ENCODE data around the gene RNPEPL1. TPM values are rescaled to one million over a fixed set of nuclear protein-coding genes. Genes with fewer than 3 reads are reported as not detected.

Gene RNPEPL1
- total and polyA plus RNA-seq, 2 experiments from 2014 or later, result 46.3 to 57.2 TPM

DNA sequence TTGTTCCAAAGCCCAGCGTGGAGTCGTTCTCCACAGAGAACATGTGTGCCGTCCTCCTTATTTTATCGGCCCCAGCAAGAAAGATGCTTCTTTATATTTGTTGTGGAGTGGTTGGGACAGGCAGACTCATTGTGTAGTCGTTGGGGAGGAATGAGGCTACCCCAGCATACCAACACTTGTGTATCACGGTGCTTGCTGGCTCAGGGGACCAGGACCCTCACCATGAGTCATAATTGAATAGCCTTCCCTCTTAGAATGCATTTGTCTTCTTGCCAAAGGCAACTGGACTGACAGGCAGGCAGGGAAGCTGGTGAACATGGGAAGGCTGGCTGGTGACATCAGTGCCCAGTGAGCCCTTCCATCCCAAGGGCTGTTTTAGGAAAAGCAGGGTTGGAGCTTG is 22.9 kb downstream of the RNPEPL1 start:
- H3K79me2 ChIP-seq, result peaks cover 42% of the 10 kb centered on the region
- peaks cover 8% of the 10 kb centered on the region for H4K20me1 ChIP-seq (ENCODE audit: insufficient read depth, poor library complexity, severe bottlenecking)
- WGBS (ENCODE audit: low lambda C conversion rate, missing lambda C conversion rate), result 97% methylated on average over 6 of the region's 6 CpGs
- H3K9me3 ChIP-seq (ENCODE audit: low read depth), result no peaks in the 10 kb centered on the region
- peaks cover 10% of the 10 kb centered on the region for H3K4me1 ChIP-seq (ENCODE audit: insufficient read depth)
- no peaks in the 10 kb centered on the region for H3K27me3 ChIP-seq
- H2AFZ ChIP-seq, result no peak overlapping the region
- no peaks in the 10 kb centered on the region for H3K9me2 ChIP-seq (replicated peaks; ENCODE audit: insufficient read depth)
- TF ChIP-seq EZH2 (IDR thresholded peaks at IDR 0.05; ENCODE audit: borderline replicate concordance) (no peak), EZH2phosphoT487 (IDR thresholded peaks at IDR 0.05; ENCODE audit: low read depth, severe bottlenecking, unreplicated experiment) (no peak)
- TF ChIP-seq, protein P1, sequence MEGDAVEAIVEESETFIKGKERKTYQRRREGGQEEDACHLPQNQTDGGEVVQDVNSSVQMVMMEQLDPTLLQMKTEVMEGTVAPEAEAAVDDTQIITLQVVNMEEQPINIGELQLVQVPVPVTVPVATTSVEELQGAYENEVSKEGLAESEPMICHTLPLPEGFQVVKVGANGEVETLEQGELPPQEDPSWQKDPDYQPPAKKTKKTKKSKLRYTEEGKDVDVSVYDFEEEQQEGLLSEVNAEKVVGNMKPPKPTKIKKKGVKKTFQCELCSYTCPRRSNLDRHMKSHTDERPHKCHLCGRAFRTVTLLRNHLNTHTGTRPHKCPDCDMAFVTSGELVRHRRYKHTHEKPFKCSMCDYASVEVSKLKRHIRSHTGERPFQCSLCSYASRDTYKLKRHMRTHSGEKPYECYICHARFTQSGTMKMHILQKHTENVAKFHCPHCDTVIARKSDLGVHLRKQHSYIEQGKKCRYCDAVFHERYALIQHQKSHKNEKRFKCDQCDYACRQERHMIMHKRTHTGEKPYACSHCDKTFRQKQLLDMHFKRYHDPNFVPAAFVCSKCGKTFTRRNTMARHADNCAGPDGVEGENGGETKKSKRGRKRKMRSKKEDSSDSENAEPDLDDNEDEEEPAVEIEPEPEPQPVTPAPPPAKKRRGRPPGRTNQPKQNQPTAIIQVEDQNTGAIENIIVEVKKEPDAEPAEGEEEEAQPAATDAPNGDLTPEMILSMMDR (IDR thresholded peaks at IDR 0.05; ENCODE audit: poor library complexity), result no peak
- no peak overlapping the region for H3K27ac ChIP-seq
- H3K36me3 ChIP-seq (replicated peaks; ENCODE audit: insufficient read depth, low read depth), result no peaks in the 10 kb centered on the region
- H3K4me3 ChIP-seq, result no peak overlapping the region
- DNase-seq (ENCODE audit: low spot score), result no peak
- H3K4me2 ChIP-seq, result no peak overlapping the region

DNA sequence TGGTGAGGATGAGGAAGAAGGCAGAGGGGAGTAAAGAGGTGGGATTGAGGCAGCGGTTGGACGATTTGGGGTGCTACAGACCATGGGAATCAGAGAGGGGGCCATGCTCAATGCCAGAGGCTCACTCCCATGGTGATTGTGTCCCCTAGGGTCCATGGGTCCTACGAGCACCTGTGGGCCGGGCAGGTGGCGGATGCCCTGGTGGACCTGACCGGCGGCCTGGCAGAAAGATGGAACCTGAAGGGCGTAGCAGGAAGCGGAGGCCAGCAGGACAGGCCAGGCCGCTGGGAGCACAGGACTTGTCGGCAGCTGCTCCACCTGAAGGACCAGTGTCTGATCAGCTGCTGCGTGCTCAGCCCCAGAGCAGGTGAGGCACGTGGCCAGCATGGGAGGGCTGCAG is 23.5 kb downstream of the RNPEPL1 start:
- Histone ChIP-seq H3K4me1 (ENCODE audit: insufficient read depth) (peaks cover 10% of the 10 kb centered on the region), H3K79me2 (peaks cover 42% of the 10 kb centered on the region), H3K27ac (no peak overlapping the region), H3K4me3 (no peak overlapping the region), H3K27me3 (no peaks in the 10 kb centered on the region), H3K36me3 (replicated peaks; ENCODE audit: insufficient read depth, low read depth) (no peaks in the 10 kb centered on the region), H3K9me2 (replicated peaks; ENCODE audit: insufficient read depth) (no peaks in the 10 kb centered on the region), H4K20me1 (ENCODE audit: insufficient read depth, poor library complexity, severe bottlenecking) (peaks cover 8% of the 10 kb centered on the region), H3K4me2 (no peak overlapping the region), H2AFZ (no peak overlapping the region), H3K9me3 (ENCODE audit: low read depth) (no peaks in the 10 kb centered on the region)
- TF ChIP-seq EZH2phosphoT487 (IDR thresholded peaks at IDR 0.05; ENCODE audit: low read depth, severe bottlenecking, unreplicated experiment) (no peak), EZH2 (IDR thresholded peaks at IDR 0.05; ENCODE audit: borderline replicate concordance) (no peak)
- TF ChIP-seq, protein P1 (IDR thresholded peaks at IDR 0.05; ENCODE audit: poor library complexity), result no peak
- DNase-seq (ENCODE audit: low spot score), result no peak
- 98% methylated on average over 13 of the region's 13 CpGs for WGBS (ENCODE audit: low lambda C conversion rate, missing lambda C conversion rate)

DNA sequence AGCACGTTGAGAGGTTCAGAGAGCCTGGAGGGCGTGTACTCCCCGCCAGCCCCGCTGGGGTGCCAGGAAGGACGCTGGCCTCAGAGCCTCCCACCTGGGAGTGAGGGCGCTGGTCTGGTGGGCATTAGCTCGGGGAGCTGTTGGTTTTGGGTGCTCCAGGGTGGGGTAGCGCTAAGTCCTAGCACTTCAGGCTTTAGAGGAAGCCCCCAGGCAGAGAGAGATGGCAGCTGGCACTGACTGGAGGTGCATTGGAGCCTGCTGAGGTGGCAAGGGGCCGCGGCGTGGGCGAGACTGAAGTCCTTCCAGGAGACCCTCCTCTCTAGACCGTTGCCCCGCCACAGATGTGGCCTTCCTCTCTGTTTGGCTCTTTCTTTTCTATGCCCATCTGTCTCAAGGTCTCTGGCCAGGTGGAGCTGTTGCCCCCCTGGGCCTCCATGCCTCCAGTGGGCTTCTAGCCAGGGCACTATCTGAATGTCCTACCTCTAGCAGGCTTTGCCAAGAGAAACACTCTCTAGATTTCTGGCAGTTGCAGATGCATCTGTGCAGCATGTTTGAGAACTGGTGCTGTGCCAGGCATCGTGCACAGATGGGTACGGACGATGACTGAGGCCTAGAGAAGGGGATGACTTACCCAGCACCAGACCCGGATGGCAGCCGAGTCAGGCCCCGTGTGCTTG is 24.9 kb downstream of the RNPEPL1 start:
- 95% methylated on average over 20 of the region's 20 CpGs for WGBS (ENCODE audit: low lambda C conversion rate, missing lambda C conversion rate)
- H3K9me2 ChIP-seq (replicated peaks; ENCODE audit: insufficient read depth), result no peaks in the 10 kb centered on the region
- H3K27ac ChIP-seq, result no peak overlapping the region
- TF ChIP-seq EZH2 (IDR thresholded peaks at IDR 0.05; ENCODE audit: borderline replicate concordance), result no peak
- TF ChIP-seq, protein P1 (IDR thresholded peaks at IDR 0.05; ENCODE audit: poor library complexity), result no peak
- TF ChIP-seq EZH2phosphoT487 (IDR thresholded peaks at IDR 0.05; ENCODE audit: low read depth, severe bottlenecking, unreplicated experiment), result no peak
- peaks cover 7% of the 10 kb centered on the region for H4K20me1 ChIP-seq (ENCODE audit: insufficient read depth, poor library complexity, severe bottlenecking)
- H2AFZ ChIP-seq, result no peak overlapping the region
- H3K4me1 ChIP-seq (ENCODE audit: insufficient read depth), result peaks cover 2% of the 10 kb centered on the region
- no peak overlapping the region for H3K4me2 ChIP-seq
- H3K36me3 ChIP-seq (replicated peaks; ENCODE audit: insufficient read depth, low read depth), result no peaks in the 10 kb centered on the region
- H3K4me3 ChIP-seq, result no peak overlapping the region
- no peak for DNase-seq (ENCODE audit: low spot score)
- no peaks in the 10 kb centered on the region for H3K9me3 ChIP-seq (ENCODE audit: low read depth)
- peaks cover 33% of the 10 kb centered on the region for H3K79me2 ChIP-seq
- no peaks in the 10 kb centered on the region for H3K27me3 ChIP-seq

Data from hepatocyte (in vitro differentiated cells).